Measurements from ENCODE around the gene ANXA3. TPM values are rescaled to one million over a fixed set of nuclear protein-coding genes. Genes with fewer than 3 reads are reported as not detected.

Gene ANXA3
- total and polyA plus RNA-seq, 12 donors = 0.72 to 14.1 (median 3.8) TPM

DNA sequence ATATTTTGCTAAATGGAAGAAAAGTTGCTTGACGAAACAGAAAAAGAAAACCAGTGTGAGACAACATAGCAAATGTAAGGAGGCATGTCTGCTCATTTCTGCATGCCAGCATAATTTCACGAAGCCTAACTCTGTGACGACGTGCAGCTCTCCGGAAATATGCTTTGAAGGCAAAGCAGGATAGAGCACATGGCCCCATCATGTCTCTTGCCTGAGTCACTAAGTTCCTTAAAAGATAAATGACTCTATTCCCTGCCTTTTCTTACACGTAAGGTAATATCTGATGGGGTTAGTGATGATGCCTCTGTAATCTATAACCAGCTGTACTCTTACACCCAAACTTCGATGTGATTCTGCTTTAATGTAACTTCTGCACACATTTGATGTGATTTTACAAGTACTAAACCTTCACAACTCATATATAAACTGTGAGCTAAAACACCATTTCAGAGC, 64.5 kb downstream of the ANXA3 start:
- no peaks in the 10 kb centered on the region for H3K36me3 ChIP-seq (replicated peaks in 1 of 2)
- H3K4me3 ChIP-seq = no peak overlapping the region
- TF ChIP-seq, protein P1, sequence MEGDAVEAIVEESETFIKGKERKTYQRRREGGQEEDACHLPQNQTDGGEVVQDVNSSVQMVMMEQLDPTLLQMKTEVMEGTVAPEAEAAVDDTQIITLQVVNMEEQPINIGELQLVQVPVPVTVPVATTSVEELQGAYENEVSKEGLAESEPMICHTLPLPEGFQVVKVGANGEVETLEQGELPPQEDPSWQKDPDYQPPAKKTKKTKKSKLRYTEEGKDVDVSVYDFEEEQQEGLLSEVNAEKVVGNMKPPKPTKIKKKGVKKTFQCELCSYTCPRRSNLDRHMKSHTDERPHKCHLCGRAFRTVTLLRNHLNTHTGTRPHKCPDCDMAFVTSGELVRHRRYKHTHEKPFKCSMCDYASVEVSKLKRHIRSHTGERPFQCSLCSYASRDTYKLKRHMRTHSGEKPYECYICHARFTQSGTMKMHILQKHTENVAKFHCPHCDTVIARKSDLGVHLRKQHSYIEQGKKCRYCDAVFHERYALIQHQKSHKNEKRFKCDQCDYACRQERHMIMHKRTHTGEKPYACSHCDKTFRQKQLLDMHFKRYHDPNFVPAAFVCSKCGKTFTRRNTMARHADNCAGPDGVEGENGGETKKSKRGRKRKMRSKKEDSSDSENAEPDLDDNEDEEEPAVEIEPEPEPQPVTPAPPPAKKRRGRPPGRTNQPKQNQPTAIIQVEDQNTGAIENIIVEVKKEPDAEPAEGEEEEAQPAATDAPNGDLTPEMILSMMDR (IDR thresholded peaks at IDR 0.05) = no peak
- TF ChIP-seq POLR2A (IDR thresholded peaks at IDR 0.05) = no peak
- peak in 1 of 7 donors; percentile 10 for DNase-seq
- 62 to 88% (median 79%) methylated on average over 7 of the region's 7 CpGs for WGBS, 4 donors
- no peaks in the 10 kb centered on the region for H3K27me3 ChIP-seq
- no peaks in the 10 kb centered on the region for H3K9me3 ChIP-seq (replicated peaks in 1 of 3)
- intact Hi-C loops (cut with DNase I) = loop anchor here in 1 of 2 donors (10.0 kb wide), 1 partner anchor 249 kb away; no protein-coding TSS in a partner anchor
- H3K27ac ChIP-seq = no peak overlapping the region
- H3K4me1 ChIP-seq (replicated peaks in 1 of 2) = no peaks in the 10 kb centered on the region

GRCh38 chr4:78618436-78618835, 66.9 kb downstream of the ANXA3 start:
- H3K36me3 ChIP-seq (replicated peaks in 1 of 2) = no peaks in the 10 kb centered on the region
- no peak overlapping the region for H3K27ac ChIP-seq
- H3K27me3 ChIP-seq = no peaks in the 10 kb centered on the region
- no peaks in the 10 kb centered on the region for H3K4me1 ChIP-seq (replicated peaks in 1 of 2)
- H3K4me3 ChIP-seq = no peak overlapping the region
- TF ChIP-seq, protein P1 (IDR thresholded peaks at IDR 0.05) = no peak
- no peak for TF ChIP-seq POLR2A (IDR thresholded peaks at IDR 0.05)
- no peaks in the 10 kb centered on the region for H3K9me3 ChIP-seq (replicated peaks in 1 of 3)
- 73 to 82% (median 78%) methylated on average over 1 of the region's 1 CpG for WGBS, 4 donors
- DNase-seq = no peak
- intact Hi-C loops (cut with DNase I) = loop anchor here in 1 of 2 donors (10.0 kb wide), 1 partner anchor 246 kb away; no protein-coding TSS in a partner anchor

- DNase-seq = no peak
- H3K27me3 ChIP-seq = no peaks in the 10 kb centered on the region
- H3K36me3 ChIP-seq (replicated peaks in 1 of 2) = no peaks in the 10 kb centered on the region
- H3K4me1 ChIP-seq (replicated peaks in 1 of 2) = no peaks in the 10 kb centered on the region
- H3K27ac ChIP-seq = no peak overlapping the region
- intact Hi-C loops (cut with DNase I) = no loop called here
- 71 to 79% (median 76%) methylated on average over 4 of the region's 4 CpGs for WGBS, 4 donors
- no peaks in the 10 kb centered on the region for H3K9me3 ChIP-seq (replicated peaks in 1 of 3)
- TF ChIP-seq, protein P1 (IDR thresholded peaks at IDR 0.05) = no peak
- no peak for TF ChIP-seq POLR2A (IDR thresholded peaks at IDR 0.05)
- no peak overlapping the region for H3K4me3 ChIP-seq
Observed at GRCh38 chr4:78621395-78621794, 69.8 kb downstream of the ANXA3 start.

- H3K4me1 ChIP-seq (replicated peaks in 1 of 2) = no peaks in the 10 kb centered on the region
- no peak for TF ChIP-seq POLR2A (IDR thresholded peaks at IDR 0.05)
- TF ChIP-seq, protein P1 (IDR thresholded peaks at IDR 0.05) = no peak
- intact Hi-C loops (cut with DNase I) = no loop called here
- no peak overlapping the region for H3K27ac ChIP-seq
- H3K36me3 ChIP-seq (replicated peaks in 1 of 2) = no peaks in the 10 kb centered on the region
- H3K9me3 ChIP-seq (replicated peaks in 1 of 3) = no peaks in the 10 kb centered on the region
- no peak for DNase-seq
- H3K4me3 ChIP-seq = no peak overlapping the region
- no peaks in the 10 kb centered on the region for H3K27me3 ChIP-seq
- WGBS, 4 donors = 68 to 79% (median 72%) methylated on average over 6 of the region's 6 CpGs
Observed at GRCh38 chr4:78622253-78622979, 70.8 kb downstream of the ANXA3 start.

All from adrenal gland (tissue), 12 donors.